ENCODE data around the gene RUFY4.

- TF ChIP-seq TAF1 (IDR thresholded peaks at IDR 0.05; ENCODE audit: borderline replicate concordance, insufficient read depth, low read length), result no peak
- no peak for TF ChIP-seq REST (IDR thresholded peaks at IDR 0.05; ENCODE audit: insufficient read depth in 1 of 2, low read depth in 2 of 2, low read length in 2 of 2)
- no peak for TF ChIP-seq FOXP2 (optimal IDR thresholded peaks at IDR 0.05; ENCODE audit: borderline replicate concordance, extremely low read depth, extremely low read length, insufficient read depth)
Measured at GRCh38 chr2:218095853-218096252, 26.8 kb downstream of the RUFY4 start.
